HG03135 (cell line): ENCODE data around the gene RPL26.

Experiments
- ATAC-seq: cut with Tn5 transposase; IDR thresholded peaks from one replicate; pipeline ENCODE4 v1.9.1; 2021; ENCODE audit warnings: mild to moderate bottlenecking, moderate library complexity; ENCODE audit not compliant: unreplicated experiment

Gene RPL26

DNA sequence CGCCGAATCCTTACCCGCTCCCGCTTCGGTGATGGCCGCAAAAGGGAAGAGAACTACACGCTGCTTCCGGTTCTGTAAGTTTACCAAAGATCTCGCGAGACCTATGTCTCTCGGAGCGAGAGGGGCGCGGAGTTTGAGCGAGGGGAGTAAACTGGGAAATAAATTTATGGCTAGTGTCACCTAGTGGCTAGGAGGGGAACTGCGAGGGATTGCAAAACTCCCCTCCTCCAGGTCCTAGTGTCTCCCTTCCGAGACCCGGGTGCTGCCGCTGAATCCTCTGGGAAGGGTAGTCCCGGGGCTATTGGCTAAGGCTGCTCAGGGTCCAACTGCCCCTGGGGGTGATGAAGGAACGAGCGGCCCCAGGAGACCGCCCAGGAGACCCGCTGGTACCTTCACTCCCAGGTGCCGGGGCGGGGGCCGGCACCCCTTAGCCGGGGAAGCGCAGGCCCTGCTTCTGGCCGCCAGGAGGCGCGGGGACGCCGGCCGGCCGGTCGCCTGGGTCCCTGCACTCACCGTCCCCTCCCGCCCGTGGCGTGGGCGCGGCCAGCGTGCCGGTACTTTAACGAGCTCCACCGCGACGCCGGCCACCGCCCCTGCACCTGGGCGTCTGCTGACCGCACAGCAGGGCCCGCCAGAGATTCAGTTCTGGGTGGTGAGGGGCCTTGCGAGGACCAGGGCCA is at the start of gene RPL26:
RPL26 (minus strand) TSS at position 51 of the 680 bp plus-strand sequence. CDS start 883 bp downstream, outside the sequence.
- ATAC-seq, result peak; percentile 80

GRCh38 chr17:8430966-8431365 is 48.0 kb upstream of the RPL26 start:
- no peak for ATAC-seq

DNA sequence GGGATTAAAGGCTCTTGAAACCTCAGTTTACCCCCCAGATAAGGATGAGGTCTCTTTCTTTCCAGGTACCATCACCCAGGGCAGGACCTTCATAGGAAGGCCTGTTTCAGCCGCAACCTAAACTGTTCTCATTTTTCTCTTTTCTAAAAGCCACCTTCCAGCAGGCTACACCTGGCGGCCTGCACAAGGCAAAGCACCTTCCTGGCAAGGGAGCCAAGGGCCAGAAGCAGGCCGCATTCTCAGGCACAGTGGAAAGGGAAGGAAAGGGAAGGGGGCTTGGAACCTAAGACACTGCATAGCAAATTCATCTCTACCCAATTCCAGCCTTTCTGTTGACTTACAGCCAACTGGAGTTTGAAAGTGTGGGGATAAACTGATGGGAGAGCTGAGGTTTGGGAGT is 43.8 kb upstream of the RPL26 start:
- ATAC-seq, result no peak

- ATAC-seq, result no peak
Measured at GRCh38 chr17:8426094-8426720, 43.2 kb upstream of the RPL26 start.

DNA sequence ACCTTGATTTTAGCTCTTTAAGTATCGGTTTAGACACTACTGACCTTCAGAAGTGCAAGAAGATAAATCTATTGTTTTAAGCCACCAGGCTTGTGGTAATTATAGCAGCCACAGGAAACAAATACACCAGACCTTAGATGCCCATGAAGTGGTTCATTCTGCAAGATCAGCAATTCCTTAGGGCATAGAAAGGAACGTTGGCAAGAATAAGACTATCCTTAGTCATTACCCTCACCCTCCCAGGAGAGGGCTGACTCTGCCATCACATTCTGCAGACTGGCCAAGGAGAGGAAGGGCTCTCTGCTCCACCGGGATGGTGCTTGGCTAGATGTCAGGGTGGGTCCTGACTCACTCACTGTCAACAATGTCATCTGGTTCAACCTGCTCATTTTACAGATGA is 38.6 kb upstream of the RPL26 start:
- no peak for ATAC-seq

DNA sequence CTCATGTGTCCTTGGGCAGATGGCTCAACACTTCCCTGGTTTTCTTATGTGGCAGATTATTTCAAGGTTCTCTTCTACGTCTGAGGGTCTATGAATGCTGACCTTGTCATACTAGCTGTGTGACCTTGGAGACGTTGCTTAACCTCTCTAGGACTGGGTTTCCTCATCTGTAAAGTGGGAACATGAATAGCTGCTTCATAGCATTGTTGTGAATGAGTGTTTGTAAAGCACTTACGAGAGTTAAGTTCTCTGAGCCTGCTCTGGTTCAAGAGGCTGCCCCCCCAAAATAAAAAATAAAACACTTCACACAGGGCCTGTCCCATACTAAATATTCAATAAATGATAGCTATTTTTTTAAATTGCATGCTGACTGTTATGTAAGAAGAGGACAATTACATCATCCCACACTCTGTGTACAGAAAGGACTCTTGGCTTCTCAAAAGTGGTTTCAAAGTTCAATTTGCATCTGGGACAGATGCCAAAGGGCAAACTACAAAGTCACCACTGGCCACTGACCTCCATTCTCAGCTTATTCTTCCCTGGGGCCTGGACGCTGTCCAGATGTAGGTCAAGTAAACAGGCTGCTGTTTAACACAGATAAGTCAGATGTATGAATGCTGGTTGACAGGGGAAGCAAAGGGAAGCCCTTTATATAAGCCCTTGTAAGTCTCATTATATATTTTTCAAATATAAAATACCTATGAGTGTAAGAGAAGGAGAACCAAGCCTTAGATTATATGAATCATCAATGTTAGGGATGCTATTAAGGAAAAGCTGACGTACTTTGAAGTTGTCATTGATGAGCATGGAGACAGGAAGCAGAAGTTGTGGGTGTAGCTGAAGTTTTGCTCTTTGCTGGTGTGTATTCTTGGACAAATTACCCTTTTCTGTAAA is 37.3 kb upstream of the RPL26 start:
- ATAC-seq, result no peak

DNA sequence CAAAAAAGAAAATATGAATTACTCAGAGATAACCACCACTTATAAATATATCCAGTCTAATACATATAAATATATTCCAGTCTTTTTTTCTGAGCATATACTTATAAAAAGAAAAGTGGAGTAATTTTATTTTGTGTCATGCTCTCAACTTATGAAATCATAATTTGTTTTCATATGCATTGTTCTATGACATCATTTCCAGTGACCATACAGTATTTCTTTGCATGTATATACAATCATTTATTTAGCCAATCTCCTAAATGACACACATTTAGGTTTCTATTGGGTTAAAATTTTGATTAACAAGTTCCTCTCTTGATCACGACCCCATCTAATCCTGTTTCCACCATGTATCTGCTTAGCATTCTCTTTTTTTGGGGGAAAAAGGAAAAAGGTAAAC is 36.3 kb upstream of the RPL26 start:
- ATAC-seq, result no peak

GRCh38 chr17:8418471-8418870 is 35.5 kb upstream of the RPL26 start:
- no peak for ATAC-seq

- ATAC-seq, result no peak
Measured at GRCh38 chr17:8417806-8418205, 34.8 kb upstream of the RPL26 start.

DNA sequence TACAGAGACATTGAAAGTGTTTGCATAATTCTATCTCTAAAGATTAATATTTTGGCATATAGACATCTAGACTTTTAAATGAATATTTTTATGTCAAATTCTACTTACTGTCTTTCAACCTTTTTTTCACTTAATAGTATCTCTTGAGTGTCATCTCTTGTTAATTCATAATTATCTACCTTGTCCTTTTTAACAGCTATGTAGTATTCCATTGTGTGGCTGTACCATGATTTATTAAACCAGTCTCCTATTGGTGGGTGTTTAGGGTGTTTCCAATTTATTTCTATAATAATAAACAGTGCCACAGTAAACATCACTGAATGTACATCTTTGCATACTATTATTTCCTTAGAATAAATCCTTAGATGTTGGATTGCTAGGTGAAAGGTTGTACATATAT is 30.9 kb upstream of the RPL26 start:
- no peak for ATAC-seq

GRCh38 chr17:8413328-8413727 is 30.3 kb upstream of the RPL26 start:
- no peak for ATAC-seq

DNA sequence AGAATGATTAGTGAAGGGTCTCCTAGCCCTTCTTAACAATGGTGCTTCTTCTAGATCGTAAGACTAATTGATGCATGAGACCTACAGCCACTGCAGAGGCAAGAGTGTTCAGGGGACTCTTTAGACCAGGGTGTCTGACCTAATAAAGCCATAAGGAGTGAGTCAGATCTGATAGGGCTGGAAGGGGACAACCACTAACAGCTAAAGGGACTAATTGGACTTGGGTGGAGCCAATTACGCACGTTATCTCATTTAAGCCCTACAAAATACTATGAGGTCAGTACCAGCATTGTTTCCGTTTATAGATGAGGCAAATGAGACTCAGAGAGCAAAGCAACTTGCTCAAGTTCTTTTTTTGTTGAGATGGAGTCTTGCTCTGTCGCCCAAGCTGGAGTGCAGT is 29.1 kb upstream of the RPL26 start:
- no peak for ATAC-seq

GRCh38 chr17:8410883-8411238 is 27.9 kb upstream of the RPL26 start:
- no peak for ATAC-seq

DNA sequence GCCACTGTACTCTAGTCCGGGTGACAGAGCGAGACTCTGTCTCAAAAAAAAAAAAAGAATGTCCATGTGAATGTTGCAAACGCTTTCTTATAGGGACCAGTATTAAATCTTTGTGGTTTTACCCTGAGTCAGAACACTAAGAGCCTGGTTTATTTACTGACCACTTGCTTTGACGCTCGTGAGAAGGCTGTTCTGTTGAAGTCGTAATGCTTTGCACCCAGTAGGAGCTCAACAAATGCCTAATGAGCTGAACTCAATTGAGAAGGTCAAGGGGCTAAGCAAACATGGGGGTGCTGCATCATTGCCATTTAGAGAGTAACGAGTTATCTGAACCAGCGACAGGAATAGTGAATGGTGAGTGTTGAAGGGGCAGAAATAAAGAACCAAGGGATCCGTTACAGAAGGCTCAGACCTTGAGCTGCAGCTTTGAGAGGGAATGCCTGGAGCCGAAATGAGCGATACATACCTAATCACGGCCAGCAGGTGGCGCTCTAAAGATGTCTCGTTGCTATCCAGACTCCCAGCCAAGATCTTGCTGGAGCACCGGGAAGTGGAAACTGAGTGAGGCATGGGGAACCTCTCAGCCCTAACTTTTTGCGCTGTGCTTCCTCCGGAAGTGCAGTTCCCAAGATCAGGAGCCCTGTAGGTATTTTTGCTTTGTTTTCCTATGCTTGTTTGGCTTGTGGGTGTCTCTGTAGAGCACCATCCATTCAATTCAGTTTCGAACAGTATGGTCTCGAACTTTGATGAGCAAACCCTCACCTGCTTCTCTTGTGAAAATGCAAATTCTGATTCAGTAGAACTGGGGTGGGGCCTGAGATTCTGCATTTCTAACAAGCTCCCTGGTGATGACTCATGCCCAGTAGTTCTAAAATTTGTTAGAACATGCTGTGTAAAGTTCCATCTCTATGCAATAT is 27.2 kb upstream of the RPL26 start:
- ATAC-seq, result no peak

GRCh38 chr17:8408371-8408770 is 25.4 kb upstream of the RPL26 start:
- no peak for ATAC-seq

DNA sequence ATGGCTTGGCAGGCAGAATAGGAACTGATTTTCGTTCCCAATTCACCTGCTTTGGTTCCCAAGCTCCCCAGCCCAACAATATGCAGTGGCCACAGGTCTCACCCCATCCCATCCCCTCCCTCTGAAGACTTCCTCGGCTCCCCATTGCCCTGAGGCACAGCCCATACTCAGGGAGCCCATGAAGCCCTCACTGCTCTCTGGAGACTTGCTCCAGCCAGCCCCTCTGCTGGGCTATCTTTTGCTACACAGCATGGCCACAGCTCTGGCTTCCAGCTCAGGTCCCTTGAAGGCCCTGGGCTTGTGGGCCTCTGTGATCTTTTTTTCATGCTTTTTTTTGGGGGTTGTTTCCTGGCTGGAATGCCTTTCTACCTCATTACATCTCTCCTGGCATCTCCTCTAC is 23.2 kb upstream of the RPL26 start:
- no peak for ATAC-seq

DNA sequence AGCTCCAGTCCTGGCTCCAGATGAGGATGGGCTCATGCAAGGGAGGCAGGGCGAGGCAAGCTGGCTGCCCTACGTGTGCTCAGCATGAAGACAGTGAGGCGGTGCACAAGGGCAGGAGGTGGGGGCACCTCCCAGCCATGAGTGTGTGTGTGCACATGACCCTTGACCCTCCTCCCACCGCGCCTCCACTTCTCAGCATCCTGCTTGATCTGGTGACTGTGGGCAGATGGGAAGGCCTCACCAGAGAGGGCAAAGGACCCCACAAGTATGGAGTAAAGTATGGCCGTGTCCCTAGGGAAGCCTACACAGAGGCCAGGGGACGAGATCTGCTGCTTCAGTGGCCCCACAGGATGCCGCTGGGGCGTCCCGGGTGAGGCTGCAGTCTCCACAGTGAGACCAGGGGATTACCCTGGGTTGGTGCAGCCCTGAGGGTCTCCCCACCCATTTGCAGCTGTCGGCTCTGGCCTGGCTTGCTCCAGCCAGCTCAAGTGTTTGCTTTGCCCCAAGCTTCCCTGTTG is 22.6 kb upstream of the RPL26 start:
- ATAC-seq, result no peak

DNA sequence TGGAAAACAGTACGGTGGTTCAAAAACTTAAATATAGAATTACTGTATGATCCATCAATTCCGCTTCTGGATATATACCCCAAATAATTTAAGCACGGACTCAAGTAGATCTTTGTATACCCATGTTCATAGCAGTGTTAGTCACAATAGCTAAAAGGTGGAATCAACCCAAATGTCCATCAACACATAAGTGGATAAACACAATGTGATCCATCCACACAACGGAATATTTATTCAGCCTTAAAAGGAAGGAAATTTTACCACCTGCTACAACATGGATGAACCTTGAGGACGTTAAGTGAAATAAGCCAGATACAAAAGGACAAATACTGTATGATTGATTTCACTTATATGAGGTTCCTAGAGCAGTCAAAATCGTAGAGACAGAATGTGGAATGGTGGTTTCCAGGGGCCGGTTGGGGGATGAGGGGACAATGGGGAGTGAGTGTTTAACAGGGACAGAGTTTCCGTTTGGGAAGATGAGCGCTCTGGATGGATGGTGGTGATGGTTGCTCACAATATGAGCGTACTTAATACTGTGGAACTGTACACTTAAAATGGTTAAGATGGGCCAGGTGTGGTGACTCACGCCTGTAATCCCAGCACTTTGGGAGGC is 20.0 kb upstream of the RPL26 start:
- no peak for ATAC-seq

- ATAC-seq, result no peak
Measured at GRCh38 chr17:8401107-8401506, 18.1 kb upstream of the RPL26 start.

DNA sequence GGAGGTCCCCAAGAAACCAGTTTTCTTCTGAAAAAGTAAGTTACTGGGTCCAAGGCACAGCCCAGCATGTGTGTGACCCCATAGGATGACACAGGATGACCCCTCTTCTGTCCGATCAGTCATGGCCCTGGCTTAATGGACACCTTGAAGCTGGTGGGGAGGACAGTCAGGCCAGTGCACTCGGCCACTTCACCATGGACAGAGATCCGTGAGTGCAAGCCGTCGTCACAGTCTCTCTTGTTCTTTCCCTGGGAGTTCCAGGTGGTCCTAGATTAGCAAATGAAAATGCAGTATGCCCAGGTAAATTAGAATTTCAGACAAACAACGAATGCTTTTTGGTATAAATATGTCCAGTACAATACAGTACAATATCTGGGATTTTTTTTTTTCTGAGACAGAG is 16.0 kb upstream of the RPL26 start:
- ATAC-seq, result no peak
